RWPE2 (cell line): ENCODE data around the gene MYO5B.

Experiments
- ATAC-seq: fragments of 200-7000 bp; cut with Tn5 transposase; 3 replicates; pipeline ENCODE4 v1.9.1; 2021; ENCODE audit warnings: low read depth
- DNase-seq: peaks from one replicate; pipeline ENCODE4 v3.0.0-alpha.2; 2020; ENCODE audit warnings: low spot score
- H3K27ac ChIP-seq: fragments of 450-650 bp; 2 replicates; pipeline ENCODE4 v1.5.1; 2017; ENCODE audit warnings: mild to moderate bottlenecking; ENCODE audit not compliant: poor library complexity, severe bottlenecking
- H3K27me3 ChIP-seq: fragments of 250-450 bp; sonication (Bioruptor Pico); 2 replicates; pipeline ENCODE4 v1.5.1; 2021; ENCODE audit warnings: mild to moderate bottlenecking, moderate library complexity; ENCODE audit not compliant: insufficient read depth, poor library complexity, severe bottlenecking
- H3K36me3 ChIP-seq: fragments of 250-450 bp; sonication (Bioruptor Pico); 2 replicates; pipeline ENCODE4 v1.5.1; 2020; ENCODE audit warnings: low read depth, mild to moderate bottlenecking, moderate library complexity
- H3K4me1 ChIP-seq: fragments of 250-450 bp; sonication (Bioruptor Pico); 2 replicates; pipeline ENCODE4 v1.5.1; 2021; ENCODE audit warnings: mild to moderate bottlenecking, moderate library complexity; ENCODE audit not compliant: insufficient read depth, poor library complexity, severe bottlenecking
- H3K4me3 ChIP-seq: fragments of 250-450 bp; sonication (Bioruptor Pico); 2 replicates; pipeline ENCODE4 v1.5.1; 2021; ENCODE audit warnings: mild to moderate bottlenecking, moderate library complexity; ENCODE audit not compliant: severe bottlenecking
- H3K9me3 ChIP-seq: fragments of 250-450 bp; sonication (Bioruptor Pico); 2 replicates; pipeline ENCODE4 v1.5.1; 2021; ENCODE audit warnings: mild to moderate bottlenecking, moderate library complexity; ENCODE audit not compliant: severe bottlenecking
- TF ChIP-seq, protein P1 (sequence below): fragments of 450-650 bp; IDR thresholded peaks from one replicate; pipeline ENCODE4 v1.5.1; 2017; ENCODE audit warnings: mild to moderate bottlenecking, moderate library complexity; ENCODE audit not compliant: poor library complexity, severe bottlenecking

MYO5B gene

DNA sequence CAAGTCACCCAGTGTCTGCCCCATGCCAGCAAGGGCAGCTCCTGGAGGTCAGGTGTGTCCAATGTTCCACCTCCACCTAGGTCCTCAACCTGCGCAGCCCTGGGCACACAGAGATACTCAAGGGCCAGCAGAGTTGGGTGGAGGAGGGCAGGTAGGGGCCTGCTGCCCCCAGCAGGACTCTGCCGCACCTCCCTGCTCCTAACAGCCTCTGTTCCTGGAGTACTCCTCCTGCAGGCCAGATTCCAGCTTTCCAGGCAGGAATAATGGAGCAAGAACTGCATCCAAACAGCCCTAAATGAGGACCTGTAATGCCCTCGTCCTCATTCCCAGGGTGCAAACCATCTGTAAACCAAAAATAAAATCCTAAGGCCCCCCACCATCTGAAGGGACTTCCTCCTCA, 337.2 kb downstream of the MYO5B start:
- Histone ChIP-seq H3K4me3 (no peak overlapping the region), H3K9me3 (no peaks in the 10 kb centered on the region), H3K27ac (no peak overlapping the region), H3K4me1 (peaks cover 7% of the 10 kb centered on the region), H3K27me3 (no peaks in the 10 kb centered on the region), H3K36me3 (no peaks in the 10 kb centered on the region)
- TF ChIP-seq, protein P1, sequence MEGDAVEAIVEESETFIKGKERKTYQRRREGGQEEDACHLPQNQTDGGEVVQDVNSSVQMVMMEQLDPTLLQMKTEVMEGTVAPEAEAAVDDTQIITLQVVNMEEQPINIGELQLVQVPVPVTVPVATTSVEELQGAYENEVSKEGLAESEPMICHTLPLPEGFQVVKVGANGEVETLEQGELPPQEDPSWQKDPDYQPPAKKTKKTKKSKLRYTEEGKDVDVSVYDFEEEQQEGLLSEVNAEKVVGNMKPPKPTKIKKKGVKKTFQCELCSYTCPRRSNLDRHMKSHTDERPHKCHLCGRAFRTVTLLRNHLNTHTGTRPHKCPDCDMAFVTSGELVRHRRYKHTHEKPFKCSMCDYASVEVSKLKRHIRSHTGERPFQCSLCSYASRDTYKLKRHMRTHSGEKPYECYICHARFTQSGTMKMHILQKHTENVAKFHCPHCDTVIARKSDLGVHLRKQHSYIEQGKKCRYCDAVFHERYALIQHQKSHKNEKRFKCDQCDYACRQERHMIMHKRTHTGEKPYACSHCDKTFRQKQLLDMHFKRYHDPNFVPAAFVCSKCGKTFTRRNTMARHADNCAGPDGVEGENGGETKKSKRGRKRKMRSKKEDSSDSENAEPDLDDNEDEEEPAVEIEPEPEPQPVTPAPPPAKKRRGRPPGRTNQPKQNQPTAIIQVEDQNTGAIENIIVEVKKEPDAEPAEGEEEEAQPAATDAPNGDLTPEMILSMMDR = no peak
- DNase-seq (no peak), ATAC-seq (no peak)

DNA sequence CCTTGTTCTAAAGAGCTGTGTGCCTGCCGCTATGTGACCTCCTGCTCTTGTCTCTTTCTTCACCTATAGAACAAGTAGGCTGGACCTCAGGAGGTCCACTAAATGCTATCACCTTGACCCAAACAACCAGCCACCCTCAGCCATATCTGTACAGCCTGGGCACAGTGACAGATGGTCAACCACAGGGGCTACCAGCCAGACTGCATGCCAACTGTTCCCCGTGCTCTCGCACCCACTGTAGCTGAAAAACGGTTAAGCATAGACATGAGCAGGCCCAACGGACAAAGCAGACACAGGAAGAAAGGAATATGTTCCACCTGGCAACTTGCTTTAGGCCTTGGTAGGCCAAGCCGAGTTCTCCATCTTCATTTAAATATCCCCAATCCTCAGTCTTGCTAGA, 338.5 kb downstream of the MYO5B start:
- Histone ChIP-seq H3K9me3 (no peaks in the 10 kb centered on the region), H3K4me1 (peaks cover 7% of the 10 kb centered on the region), H3K4me3 (no peak overlapping the region), H3K27ac (no peak overlapping the region), H3K27me3 (no peaks in the 10 kb centered on the region), H3K36me3 (no peaks in the 10 kb centered on the region)
- no peak for ATAC-seq
- TF ChIP-seq, protein P1 = no peak
- DNase-seq = no peak

DNA sequence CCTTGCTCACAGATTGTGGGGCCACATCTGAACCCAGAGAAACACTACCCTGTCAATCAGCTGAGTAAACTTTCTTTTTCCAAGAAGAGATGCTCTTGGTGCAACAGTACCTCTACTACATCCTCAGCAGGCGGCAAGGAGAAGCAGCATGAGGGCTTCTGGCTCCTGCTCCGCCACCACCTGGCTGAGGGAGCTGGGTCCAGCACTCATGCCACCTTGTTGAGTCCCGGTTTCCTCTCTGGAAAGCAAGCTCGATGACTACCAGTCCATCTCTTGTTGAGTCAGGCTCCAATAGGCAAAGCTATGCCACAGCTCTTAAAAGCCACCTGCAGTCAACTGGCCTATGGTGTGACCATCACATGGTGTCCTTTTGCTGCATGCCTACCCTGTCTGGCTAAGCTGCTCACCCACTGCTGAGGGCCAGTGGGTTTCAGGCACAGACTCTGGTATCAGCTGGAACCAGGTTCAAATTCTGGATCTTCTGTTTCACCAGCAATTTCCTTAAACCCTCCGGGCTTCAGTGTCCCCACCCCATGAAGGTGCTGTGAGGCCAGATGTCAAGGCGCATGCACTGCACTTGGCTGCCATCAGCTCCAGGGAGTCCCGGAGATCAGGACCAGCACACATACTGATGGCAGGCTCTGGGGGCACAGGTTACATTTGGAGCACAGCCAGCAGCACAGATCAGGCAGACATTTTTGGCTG, 339.1 kb downstream of the MYO5B start:
- H3K4me1 ChIP-seq = peaks cover 7% of the 10 kb centered on the region
- no peak overlapping the region for H3K4me3 ChIP-seq
- no peaks in the 10 kb centered on the region for H3K36me3 ChIP-seq
- ATAC-seq (no peak), DNase-seq (no peak)
- H3K27ac ChIP-seq = no peak overlapping the region
- TF ChIP-seq, protein P1 = no peak
- H3K9me3 ChIP-seq = no peaks in the 10 kb centered on the region
- no peaks in the 10 kb centered on the region for H3K27me3 ChIP-seq

DNA sequence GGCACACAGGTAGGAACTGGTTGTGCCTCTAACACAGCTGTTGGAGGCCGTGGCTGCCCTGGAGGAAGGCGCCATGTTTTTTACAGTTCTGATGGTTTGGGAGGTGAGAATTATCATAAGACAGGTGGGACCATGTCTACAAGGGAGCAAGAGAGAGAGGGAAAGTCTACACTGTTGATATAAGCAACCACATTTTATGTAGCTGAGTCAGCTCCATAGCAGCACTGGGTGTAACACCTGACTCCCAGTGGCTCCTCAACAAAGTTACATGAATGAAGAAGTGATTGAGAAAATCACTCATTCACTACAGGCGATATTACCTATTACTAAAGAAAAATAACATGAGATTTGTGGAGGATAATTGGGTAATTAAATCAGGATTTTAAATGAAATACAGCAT, 340.3 kb downstream of the MYO5B start:
- Histone ChIP-seq H3K4me1 (peaks cover 15% of the 10 kb centered on the region), H3K27me3 (no peaks in the 10 kb centered on the region), H3K4me3 (no peak overlapping the region), H3K9me3 (no peaks in the 10 kb centered on the region), H3K36me3 (no peaks in the 10 kb centered on the region), H3K27ac (no peak overlapping the region)
- no peak for ATAC-seq
- no peak for DNase-seq
- TF ChIP-seq, protein P1 = no peak

DNA sequence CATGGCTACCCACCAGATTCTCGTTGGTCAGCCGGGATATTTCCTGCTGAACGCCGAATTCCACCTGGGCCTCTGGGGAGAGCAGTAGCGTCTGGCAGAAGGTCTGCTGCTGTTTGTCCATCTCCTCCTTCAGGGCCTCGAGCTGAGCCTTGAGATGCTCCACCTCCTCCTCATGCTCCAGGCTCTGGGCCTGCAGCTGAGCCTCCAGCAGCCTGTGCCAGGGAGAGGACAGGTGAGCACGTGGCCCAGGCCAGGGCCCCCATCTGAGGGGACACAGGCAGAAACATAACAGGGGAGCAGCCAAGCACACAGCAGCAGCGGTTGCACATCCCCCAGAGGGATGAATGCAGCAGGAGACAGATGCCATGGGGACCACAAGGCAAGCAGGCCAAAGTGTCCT, 341.5 kb downstream of the MYO5B start:
- ATAC-seq (no peak), DNase-seq (no peak)
- no peaks in the 10 kb centered on the region for H3K9me3 ChIP-seq
- TF ChIP-seq, protein P1 = no peak
- H3K4me3 ChIP-seq = no peak overlapping the region
- no peaks in the 10 kb centered on the region for H3K36me3 ChIP-seq
- no peaks in the 10 kb centered on the region for H3K27me3 ChIP-seq
- H3K4me1 ChIP-seq = peaks cover 20% of the 10 kb centered on the region
- no peak overlapping the region for H3K27ac ChIP-seq
